ENCODE results near the gene HPSE2. TPM values are rescaled to one million over a fixed set of nuclear protein-coding genes. Genes with fewer than 3 reads are reported as not detected.

Gene HPSE2
- total RNA-seq (2014; rRNA removed; shearing (Covaris generic)) = 0.10 and 0.50 TPM in 2 replicates
- polyA plus RNA-seq (2016; fragmentation: Nextera tagmentation; extraction: Ambion mirVana) = 0.24 and 0.28 TPM in 2 replicates
- long read RNA-seq = 0 reads

- DNase-seq (ENCODE audit: low spot score) = peak; percentile 90
- H2AFZ ChIP-seq = peak within 1 kb of the TSS; percentile 99
- Mint-ChIP-seq H3K27ac (no peak within 1 kb of the TSS), H3K9me3 (no peaks in the 10 kb centered on the region), H3K4me3 (peak within 1 kb of the TSS; percentile 75), H3K4me1 (peaks cover 36% of the 10 kb centered on the region; the same call in 2 of the 3 replicates), H3K27me3 (ENCODE audit: insufficient read depth, low read depth, poor library complexity) (peaks cover 72% of the 10 kb centered on the region), H3K36me3 (ENCODE audit: low read depth) (no peaks in the 10 kb centered on the region)
- no peaks in the 10 kb centered on the region for H3K9me2 ChIP-seq (ENCODE audit: insufficient read depth)
- H3F3A ChIP-seq (replicated peaks; ENCODE audit: low read depth) = peaks cover 14% of the 10 kb centered on the region
- H3K4me2 ChIP-seq = peak within 1 kb of the TSS; percentile 82
- peaks cover 91% of the 10 kb centered on the region for H3K27me3 ChIP-seq (ENCODE audit: insufficient read depth)
- H4K20me1 ChIP-seq (replicated peaks; ENCODE audit: insufficient read depth) = no peaks in the 10 kb centered on the region
- no peak for TF ChIP-seq JUNB (IDR thresholded peaks at IDR 0.05; ENCODE audit: unreplicated experiment)
- TF ChIP-seq POLR2AphosphoS5 (IDR thresholded peaks at IDR 0.05; ENCODE audit: low read depth) = no peak
- no peak for TF ChIP-seq STAT1 (IDR thresholded peaks at IDR 0.05; ENCODE audit: unreplicated experiment)
- TF ChIP-seq ETS1 (IDR thresholded peaks at IDR 0.05) = no peak
- TF ChIP-seq NANOG (IDR thresholded peaks at IDR 0.05; ENCODE audit: borderline replicate concordance) = no peak
- TF ChIP-seq ZNF331 (CRISPR knock-in tag; IDR thresholded peaks at IDR 0.05; ENCODE audit: low read depth) = no peak
- no peak for TF ChIP-seq ZNF462 (CRISPR knock-in tag; IDR thresholded peaks at IDR 0.05)
- H3K79me2 ChIP-seq (replicated peaks; ENCODE audit: insufficient read depth) = no peaks in the 10 kb centered on the region
- no peaks in the 10 kb centered on the region for H3K36me3 ChIP-seq (ENCODE audit: insufficient read depth)
- peak within 1 kb of the TSS; percentile 75 for H3K4me3 ChIP-seq
- H3K4me1 ChIP-seq (ENCODE audit: insufficient read depth) = peaks cover 47% of the 10 kb centered on the region
- no peak within 1 kb of the TSS for H3K27ac ChIP-seq (ENCODE audit: low read depth)
- peak; percentile 46 for ATAC-seq
These were observed at the start of gene HPSE2 for GRCh38 chr10:99235658-99236626. Gene HPSE2 (minus strand): TSS chr10:99235852.

Measured in GM23338 (cell line).